ENCODE data around the gene CNIH2.

Gene CNIH2

DNA sequence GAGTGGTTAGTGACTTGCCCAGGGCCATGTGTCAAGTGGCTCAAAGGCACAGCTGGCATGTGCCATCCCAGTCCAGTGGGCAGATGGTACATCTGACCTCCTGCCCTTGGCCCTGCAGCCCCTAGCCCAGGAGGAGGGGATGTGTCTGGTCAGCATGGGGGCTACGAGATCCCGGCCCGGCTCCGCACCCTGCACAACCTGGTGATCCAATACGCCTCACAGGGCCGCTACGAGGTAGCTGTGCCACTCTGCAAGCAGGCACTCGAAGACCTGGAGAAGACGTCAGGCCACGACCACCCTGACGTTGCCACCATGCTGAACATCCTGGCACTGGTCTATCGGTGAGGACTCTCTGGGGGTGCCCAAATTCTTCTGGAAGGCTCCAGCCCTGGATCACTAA, 15.3 kb upstream of the CNIH2 start:
- TF ChIP-seq CTCF (IDR thresholded peaks at IDR 0.05; ENCODE audit: borderline replicate concordance, control extremely low read depth, extremely low read depth, insufficient read depth, missing control alignments): no peak
- DNase-seq (ENCODE audit: low spot score): no peak
- in situ Hi-C loops (cut with MboI; ENCODE audit: low sequenced_read_pairs, unreplicated experiment): no loop called here

DNA sequence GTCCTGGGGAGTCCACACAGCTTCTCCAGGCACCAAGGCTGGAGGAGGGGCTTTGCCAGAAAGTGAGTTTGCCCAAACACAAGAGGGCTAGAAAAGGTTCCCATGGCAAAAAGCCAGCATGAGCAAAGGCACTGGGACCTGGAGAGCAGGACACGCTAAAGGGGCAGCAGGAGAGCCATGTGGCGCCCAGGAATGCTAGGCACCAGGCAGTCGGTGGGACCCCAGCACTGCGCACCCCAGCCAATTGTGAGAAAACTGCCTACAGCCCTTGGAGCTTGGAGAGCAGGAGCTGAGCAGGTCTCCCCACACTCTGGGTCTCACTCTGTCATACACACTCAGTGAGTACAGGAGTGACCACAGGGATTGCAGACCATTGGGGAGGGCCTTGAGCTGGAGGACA, 14.7 kb upstream of the CNIH2 start:
- in situ Hi-C loops (cut with MboI; ENCODE audit: low sequenced_read_pairs, unreplicated experiment): no loop called here
- no peak for TF ChIP-seq CTCF (IDR thresholded peaks at IDR 0.05; ENCODE audit: borderline replicate concordance, control extremely low read depth, extremely low read depth, insufficient read depth, missing control alignments)

DNA sequence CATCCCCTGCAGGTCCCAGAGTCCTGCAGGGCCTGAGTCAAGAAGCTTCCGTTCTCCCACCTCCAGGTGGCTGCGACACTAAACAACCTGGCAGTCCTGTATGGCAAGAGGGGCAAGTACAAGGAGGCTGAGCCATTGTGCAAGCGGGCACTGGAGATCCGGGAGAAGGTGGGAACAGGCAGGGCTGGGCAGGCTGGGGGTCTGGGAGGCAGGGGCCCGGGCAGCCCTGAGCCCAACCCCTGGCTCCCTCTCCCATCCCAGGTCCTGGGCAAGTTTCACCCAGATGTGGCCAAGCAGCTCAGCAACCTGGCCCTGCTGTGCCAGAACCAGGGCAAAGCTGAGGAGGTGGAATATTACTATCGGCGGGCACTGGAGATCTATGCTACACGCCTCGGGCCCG, 14.2 kb upstream of the CNIH2 start:
- no peak for DNase-seq (ENCODE audit: low spot score)
- TF ChIP-seq CTCF (IDR thresholded peaks at IDR 0.05; ENCODE audit: borderline replicate concordance, control extremely low read depth, extremely low read depth, insufficient read depth, missing control alignments): no peak
- in situ Hi-C loops (cut with MboI; ENCODE audit: low sequenced_read_pairs, unreplicated experiment): no loop called here

More for the DNA sequence above, 14.7 kb upstream of the CNIH2 start:
- no peak for DNase-seq (ENCODE audit: low spot score)

DNA sequence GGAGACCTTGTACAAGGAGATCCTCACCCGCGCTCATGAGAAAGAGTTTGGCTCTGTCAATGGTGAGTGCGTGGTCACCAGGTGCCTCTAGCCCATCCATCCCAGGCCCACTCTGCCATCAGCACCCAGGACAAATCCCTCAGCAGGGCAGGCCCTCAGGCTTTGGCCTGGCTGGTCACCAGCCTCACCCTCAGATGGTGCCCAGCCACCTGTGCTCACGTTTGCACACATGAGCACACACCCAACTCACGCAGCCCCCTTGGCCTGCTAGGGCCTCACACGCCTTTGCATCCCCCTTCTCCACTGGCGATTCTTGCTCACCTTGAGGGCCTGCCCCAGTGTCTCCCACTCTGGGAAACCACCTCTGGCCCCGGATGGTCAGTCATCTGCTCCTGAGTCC, 13.6 kb upstream of the CNIH2 start:
- no peak for DNase-seq (ENCODE audit: low spot score)
- TF ChIP-seq CTCF (IDR thresholded peaks at IDR 0.05; ENCODE audit: borderline replicate concordance, control extremely low read depth, extremely low read depth, insufficient read depth, missing control alignments): no peak
- in situ Hi-C loops (cut with MboI; ENCODE audit: low sequenced_read_pairs, unreplicated experiment): no loop called here

- DNase-seq (ENCODE audit: low spot score): no peak
- TF ChIP-seq CTCF (IDR thresholded peaks at IDR 0.05; ENCODE audit: borderline replicate concordance, control extremely low read depth, extremely low read depth, insufficient read depth, missing control alignments): peak; percentile 3
- in situ Hi-C loops (cut with MboI; ENCODE audit: low sequenced_read_pairs, unreplicated experiment): no loop called here
These were observed 13.1 kb upstream of the CNIH2 start for GRCh38 chr11:66264914-66265313.

- no peak for TF ChIP-seq CTCF (IDR thresholded peaks at IDR 0.05; ENCODE audit: borderline replicate concordance, control extremely low read depth, extremely low read depth, insufficient read depth, missing control alignments)
- in situ Hi-C loops (cut with MboI; ENCODE audit: low sequenced_read_pairs, unreplicated experiment): no loop called here
- no peak for DNase-seq (ENCODE audit: low spot score)
These were observed 12.2 kb upstream of the CNIH2 start for GRCh38 chr11:66265531-66266377.

Measured in GM13976 (cell line).